Stimulated activated CD4-positive, alpha-beta T cell treated with anti-CD3 and anti-CD28 coated beads, Interleukin-1b, Interleukin-23, amount 100 ng/mL, for 48 hours (primary cell): ENCODE results near the gene ABHD11.
"Not testable (repeated sequence)": the region's sequence is repeated elsewhere in the genome, so short reads cannot be mapped to it uniquely, and the experiment has no call there.

Source experiments
- DNase-seq: peaks from one replicate; pipeline ENCODE4 v3.0.0-alpha.2; 2020

Gene ABHD11

GRCh38 chr7:73738612-73739386, at the start of gene ABHD11:
ABHD11 (minus strand) TSS chr7:73738802; CDS start chr7:73738770, 32 bp downstream.
- peak; percentile 98 for DNase-seq

- not testable (repeated sequence) for DNase-seq
Measured at GRCh38 chr7:73787786-73788048, 49.1 kb upstream of the ABHD11 start.

GRCh38 chr7:73786588-73786987, 48.0 kb upstream of the ABHD11 start:
- DNase-seq: no peak

GRCh38 chr7:73779517-73779916, 40.9 kb upstream of the ABHD11 start:
- DNase-seq: no peak

- no peak for DNase-seq
Measured at GRCh38 chr7:73778801-73779389, 40.3 kb upstream of the ABHD11 start.

GRCh38 chr7:73774923-73775322, 36.3 kb upstream of the ABHD11 start:
- no peak for DNase-seq

- no peak for DNase-seq
Measured at GRCh38 chr7:73773700-73774517, 35.3 kb upstream of the ABHD11 start.

GRCh38 chr7:73770860-73771670, 32.5 kb upstream of the ABHD11 start:
- DNase-seq: no peak

GRCh38 chr7:73770002-73770859, 31.6 kb upstream of the ABHD11 start, which contains the start of gene CLDN3:
CLDN3 (minus strand) TSS chr7:73770270; CDS start chr7:73770049, 221 bp downstream.
- no peak for DNase-seq

GRCh38 chr7:73769481-73770001, 30.9 kb upstream of the ABHD11 start:
- DNase-seq: no peak

- DNase-seq: no peak
Measured at GRCh38 chr7:73768641-73769480, 30.3 kb upstream of the ABHD11 start.

- DNase-seq: no peak
Measured at GRCh38 chr7:73766556-73767229, 28.1 kb upstream of the ABHD11 start.

- DNase-seq: no peak
Measured at GRCh38 chr7:73762659-73762999, 24.0 kb upstream of the ABHD11 start.

GRCh38 chr7:73761854-73762658, 23.5 kb upstream of the ABHD11 start:
- no peak for DNase-seq

- DNase-seq: no peak
Measured at GRCh38 chr7:73758581-73759138, 20.1 kb upstream of the ABHD11 start.

- DNase-seq: no peak
Measured at GRCh38 chr7:73749931-73750776, 11.6 kb upstream of the ABHD11 start.

GRCh38 chr7:73746378-73746777, 7.8 kb upstream of the ABHD11 start:
- DNase-seq: no peak
